NCI-H510A (cell line): ENCODE measurements around the gene LSR.
"Not testable (repeated sequence)": the region's sequence is repeated elsewhere in the genome, so short reads cannot be mapped to it uniquely, and the experiment has no call there.

Experiments used
- DNase-seq: peaks from one replicate; lab custom pipeline; 2025; lab: John Stamatoyannopoulos, UW

LSR gene

GRCh38 chr19:35267818-35268535 is 19.2 kb downstream of the LSR start:
- peak; percentile 61 for DNase-seq

- peak; percentile 47 for DNase-seq
Observed at GRCh38 chr19:35268536-35269437, 20.0 kb downstream of the LSR start, which contains the start of gene USF2. USF2 (plus strand) TSS chr19:35268962; CDS start chr19:35269102, 140 bp downstream.

GRCh38 chr19:35269438-35270117 is 20.8 kb downstream of the LSR start:
- DNase-seq: peak; percentile 72

GRCh38 chr19:35270381-35270811 is 21.6 kb downstream of the LSR start:
- DNase-seq: no peak

GRCh38 chr19:35271546-35271945 is 22.7 kb downstream of the LSR start:
- DNase-seq: no peak

GRCh38 chr19:35272122-35272719 is 23.4 kb downstream of the LSR start:
- no peak for DNase-seq

GRCh38 chr19:35272954-35273649 is 24.3 kb downstream of the LSR start:
- no peak for DNase-seq

GRCh38 chr19:35273686-35274259 is 25.0 kb downstream of the LSR start:
- no peak for DNase-seq

- DNase-seq: no peak
Observed at GRCh38 chr19:35274323-35274722, 25.5 kb downstream of the LSR start.

- DNase-seq: no peak
Observed at GRCh38 chr19:35276706-35277281, 28.0 kb downstream of the LSR start.

- DNase-seq: no peak
Observed at GRCh38 chr19:35278578-35279284, 29.9 kb downstream of the LSR start.

- DNase-seq: no peak
Observed at GRCh38 chr19:35279374-35279773, 30.6 kb downstream of the LSR start.

- no peak for DNase-seq
Observed at GRCh38 chr19:35279985-35280821, 31.4 kb downstream of the LSR start.

GRCh38 chr19:35281303-35281702 is 32.5 kb downstream of the LSR start:
- DNase-seq: no peak

GRCh38 chr19:35284153-35285094 is 35.6 kb downstream of the LSR start:
- no peak for DNase-seq

- no peak for DNase-seq
Observed at GRCh38 chr19:35285095-35285449, 36.3 kb downstream of the LSR start.

GRCh38 chr19:35285465-35285864 is 36.7 kb downstream of the LSR start:
- DNase-seq: not testable (repeated sequence)

- not testable (repeated sequence) for DNase-seq
Observed at GRCh38 chr19:35286101-35286500, 37.3 kb downstream of the LSR start.
